Nephron (organoid): ENCODE results near the gene SDK2.

Source experiments
- H3K27ac Mint-ChIP-seq, 3 experiments: 2 replicates each; pipeline ENCODE4 v1.8.0; 2020; ENCODE audit warnings: mixed read lengths in 3 of 3, mild to moderate bottlenecking in 2 of 3, moderate library complexity in 1 of 3
- H3K27me3 Mint-ChIP-seq: 2 replicates; pipeline ENCODE4 v1.8.0; 2021; ENCODE audit warnings: low read depth, mild to moderate bottlenecking, moderate library complexity, mixed read lengths
- H3K36me3 Mint-ChIP-seq: 2 replicates; pipeline ENCODE4 v1.8.0; 2020; ENCODE audit warnings: low read depth, mixed read lengths
- H3K4me1 Mint-ChIP-seq: 2 replicates; pipeline ENCODE4 v1.8.0; 2020; ENCODE audit warnings: mixed read lengths
- H3K4me3 Mint-ChIP-seq, 3 experiments: 2 replicates each; pipeline ENCODE4 v1.8.0; 2020; ENCODE audit warnings: mild to moderate bottlenecking in 3 of 3, mixed read lengths in 3 of 3, moderate library complexity in 2 of 3
- H3K9me3 Mint-ChIP-seq: 2 replicates; pipeline ENCODE4 v1.8.0; 2020; ENCODE audit warnings: mixed read lengths
- TF ChIP-seq, protein P1 (sequence below), 3 experiments: fragments of 200-600 bp; sonication (generic); IDR thresholded peaks; one replicate each; pipeline ENCODE4 v1.5.0; 2021; ENCODE audit warnings: antibody characterized with exemption in 3 of 3; ENCODE audit not compliant: unreplicated experiment in 3 of 3

The SDK2 gene

DNA sequence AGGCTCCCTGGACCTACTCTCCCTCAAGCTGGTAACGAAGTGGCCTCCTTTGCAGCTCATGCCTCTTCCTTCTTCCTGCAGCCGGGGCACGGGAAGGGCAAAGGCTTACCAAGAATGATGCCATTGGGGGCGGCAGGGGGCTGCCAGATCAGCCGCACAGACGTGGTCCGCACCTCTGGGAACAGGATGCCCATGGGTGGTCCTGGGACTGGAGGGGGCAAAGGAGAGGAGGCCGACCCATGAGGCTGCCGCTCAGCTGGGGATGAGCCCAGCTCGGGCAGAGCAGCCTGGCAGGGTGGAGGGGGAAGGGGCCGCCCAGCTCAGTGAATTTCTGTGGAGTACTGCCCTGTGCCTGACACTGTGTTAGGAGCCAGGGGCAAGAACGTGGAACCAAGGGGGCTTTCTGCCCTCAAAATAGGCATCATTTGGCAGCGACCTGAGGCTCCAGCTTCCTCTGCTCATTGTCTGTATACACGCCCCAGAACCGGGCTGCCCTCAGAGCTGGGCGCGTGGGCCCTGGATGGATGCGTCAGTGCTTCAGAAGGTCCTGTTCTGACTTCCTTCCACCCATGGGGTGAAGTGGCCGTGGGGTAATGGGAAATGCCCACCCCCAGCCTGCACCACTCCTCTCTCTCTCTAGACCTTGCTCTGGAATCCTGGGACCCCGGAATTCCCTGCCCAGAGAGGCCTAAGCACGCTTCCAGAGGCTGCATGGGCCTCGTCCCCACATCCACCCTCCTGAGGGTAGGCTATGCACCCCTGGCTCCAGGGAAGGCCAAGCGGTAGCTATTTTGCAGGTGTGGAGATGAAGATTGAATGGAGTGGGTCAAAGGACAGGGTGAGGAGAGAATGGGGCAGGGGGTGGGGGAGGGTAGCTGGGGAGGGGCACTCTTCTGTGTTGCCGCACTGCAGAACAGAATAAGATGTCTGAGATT is 252.6 kb downstream of the SDK2 start:
- H3K4me3 Mint-ChIP-seq, result no peak overlapping the region
- no peak overlapping the region for H3K27ac Mint-ChIP-seq
- peaks cover 8% of the 10 kb centered on the region for H3K4me1 Mint-ChIP-seq
- TF ChIP-seq, protein P1, sequence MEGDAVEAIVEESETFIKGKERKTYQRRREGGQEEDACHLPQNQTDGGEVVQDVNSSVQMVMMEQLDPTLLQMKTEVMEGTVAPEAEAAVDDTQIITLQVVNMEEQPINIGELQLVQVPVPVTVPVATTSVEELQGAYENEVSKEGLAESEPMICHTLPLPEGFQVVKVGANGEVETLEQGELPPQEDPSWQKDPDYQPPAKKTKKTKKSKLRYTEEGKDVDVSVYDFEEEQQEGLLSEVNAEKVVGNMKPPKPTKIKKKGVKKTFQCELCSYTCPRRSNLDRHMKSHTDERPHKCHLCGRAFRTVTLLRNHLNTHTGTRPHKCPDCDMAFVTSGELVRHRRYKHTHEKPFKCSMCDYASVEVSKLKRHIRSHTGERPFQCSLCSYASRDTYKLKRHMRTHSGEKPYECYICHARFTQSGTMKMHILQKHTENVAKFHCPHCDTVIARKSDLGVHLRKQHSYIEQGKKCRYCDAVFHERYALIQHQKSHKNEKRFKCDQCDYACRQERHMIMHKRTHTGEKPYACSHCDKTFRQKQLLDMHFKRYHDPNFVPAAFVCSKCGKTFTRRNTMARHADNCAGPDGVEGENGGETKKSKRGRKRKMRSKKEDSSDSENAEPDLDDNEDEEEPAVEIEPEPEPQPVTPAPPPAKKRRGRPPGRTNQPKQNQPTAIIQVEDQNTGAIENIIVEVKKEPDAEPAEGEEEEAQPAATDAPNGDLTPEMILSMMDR (IDR thresholded peaks at IDR 0.05; ENCODE audit: unreplicated experiment in 3 of 3), result no peak
- no peaks in the 10 kb centered on the region for H3K9me3 Mint-ChIP-seq
- H3K27me3 Mint-ChIP-seq, result peaks cover 2% of the 10 kb centered on the region
- H3K36me3 Mint-ChIP-seq, result peaks cover 8% of the 10 kb centered on the region

DNA sequence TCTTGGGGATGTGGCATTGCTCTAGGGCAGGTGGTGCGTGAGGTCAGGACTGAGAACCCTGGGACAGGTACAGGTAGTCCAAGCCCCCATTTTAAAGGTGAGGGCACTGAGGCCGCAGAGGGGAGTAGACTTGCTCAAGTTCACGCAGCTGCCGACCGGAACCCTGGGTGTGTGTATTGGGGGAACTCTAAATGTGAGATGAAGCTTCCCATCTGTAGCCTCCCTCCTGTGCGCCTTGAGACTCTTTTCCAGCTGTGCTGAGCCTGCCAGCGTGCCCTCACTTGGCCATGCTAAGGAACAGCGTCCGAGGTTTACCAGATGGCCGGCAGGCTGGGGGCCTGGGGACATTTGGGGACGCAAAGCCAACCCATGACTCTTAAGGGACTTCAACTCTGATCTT is 253.4 kb downstream of the SDK2 start:
- TF ChIP-seq, protein P1 (IDR thresholded peaks at IDR 0.05; ENCODE audit: unreplicated experiment in 3 of 3), result no peak
- H3K36me3 Mint-ChIP-seq, result peaks cover 7% of the 10 kb centered on the region
- H3K9me3 Mint-ChIP-seq, result no peaks in the 10 kb centered on the region
- H3K4me1 Mint-ChIP-seq, result peaks cover 8% of the 10 kb centered on the region
- H3K4me3 Mint-ChIP-seq, result no peak overlapping the region
- H3K27me3 Mint-ChIP-seq, result peaks cover 3% of the 10 kb centered on the region
- H3K27ac Mint-ChIP-seq, result no peak overlapping the region

DNA sequence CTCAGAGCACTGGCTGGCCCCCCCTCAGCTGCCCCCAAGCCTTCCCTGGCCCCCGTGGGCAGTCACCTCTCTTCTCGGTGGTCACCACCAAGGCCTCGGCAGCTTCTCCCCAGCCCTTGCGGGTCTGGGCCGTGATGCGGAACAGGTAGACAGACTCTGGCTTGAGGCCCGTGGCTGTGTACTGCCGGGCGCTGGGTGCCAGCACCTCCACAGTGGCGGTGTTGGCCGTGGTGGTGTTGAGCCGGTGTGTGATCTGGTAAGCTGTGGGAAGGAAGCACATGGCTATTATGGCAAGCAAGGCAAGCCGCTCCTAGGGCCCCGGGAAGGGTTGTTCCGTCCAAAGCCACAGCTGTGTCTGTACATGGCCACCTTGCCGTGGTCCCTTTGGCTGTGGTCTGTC is 254.0 kb downstream of the SDK2 start:
- peaks cover 8% of the 10 kb centered on the region for H3K4me1 Mint-ChIP-seq
- H3K27me3 Mint-ChIP-seq, result peaks cover 6% of the 10 kb centered on the region
- H3K9me3 Mint-ChIP-seq, result no peaks in the 10 kb centered on the region
- peaks cover 9% of the 10 kb centered on the region for H3K36me3 Mint-ChIP-seq
- no peak overlapping the region for H3K4me3 Mint-ChIP-seq
- H3K27ac Mint-ChIP-seq, result no peak overlapping the region
- TF ChIP-seq, protein P1 (IDR thresholded peaks at IDR 0.05; ENCODE audit: unreplicated experiment in 3 of 3), result no peak

DNA sequence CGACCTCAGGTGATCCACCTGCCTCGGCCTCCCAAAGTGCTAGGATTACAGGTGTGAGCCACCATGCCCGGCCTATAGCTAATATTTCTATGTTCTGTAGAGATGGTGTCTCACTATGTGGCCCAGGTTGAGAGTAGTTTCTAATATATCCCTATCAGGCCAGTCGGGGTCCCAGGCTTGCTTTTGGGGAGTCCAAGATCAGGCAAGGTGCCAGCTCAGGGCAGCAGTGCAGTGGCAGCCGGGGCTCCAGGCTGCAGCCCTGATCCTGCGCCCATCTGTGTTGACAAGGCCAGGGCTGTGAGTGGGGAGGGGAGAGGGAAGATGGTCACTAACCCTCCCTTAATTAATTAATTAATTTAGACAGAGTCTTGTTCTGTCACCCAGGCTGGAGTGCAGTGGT is 254.8 kb downstream of the SDK2 start:
- Mint-ChIP-seq H3K4me3 (no peak overlapping the region), H3K27ac (no peak overlapping the region), H3K9me3 (no peaks in the 10 kb centered on the region), H3K27me3 (peaks cover 6% of the 10 kb centered on the region), H3K4me1 (peaks cover 3% of the 10 kb centered on the region), H3K36me3 (peaks cover 16% of the 10 kb centered on the region)
- TF ChIP-seq, protein P1 (IDR thresholded peaks at IDR 0.05; ENCODE audit: unreplicated experiment in 3 of 3), result no peak

DNA sequence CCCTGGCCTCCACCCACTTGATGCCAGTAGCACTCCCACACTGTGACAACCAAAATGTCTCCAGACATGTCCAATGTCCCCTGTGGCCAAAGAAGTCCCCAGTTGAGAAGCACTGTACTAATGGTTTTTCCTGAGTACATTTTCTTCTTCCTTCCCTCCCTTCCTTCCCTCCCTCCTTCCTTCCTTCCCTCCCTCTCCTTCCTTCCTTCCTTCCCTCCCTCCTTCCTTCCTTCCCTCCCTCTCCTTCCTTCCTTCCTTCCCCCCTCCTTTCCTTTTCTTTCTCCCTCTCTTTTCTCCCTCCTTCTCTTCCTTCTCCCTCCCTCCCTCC is 255.7 kb downstream of the SDK2 start:
- Mint-ChIP-seq H3K36me3 (peaks cover 22% of the 10 kb centered on the region), H3K4me1 (no peaks in the 10 kb centered on the region), H3K4me3 (no peak overlapping the region), H3K27me3 (peaks cover 6% of the 10 kb centered on the region), H3K9me3 (no peaks in the 10 kb centered on the region), H3K27ac (no peak overlapping the region)
- TF ChIP-seq, protein P1 (IDR thresholded peaks at IDR 0.05; ENCODE audit: unreplicated experiment in 3 of 3), result no peak
